Karpas-422 (cell line): Measurements from ENCODE around the gene MEF2A. TPM values are rescaled to one million over a fixed set of nuclear protein-coding genes. Genes with fewer than 3 reads are reported as not detected.
A peak's percentile ranks its signal among the peaks of the same experiment; 100 is the strongest.

Source experiments
- DNase-seq: peaks from one replicate; pipeline ENCODE4 v3.0.0-alpha.2; 2015
- H2AFZ ChIP-seq: fragments of 200-600 bp; sonication (generic); 2 replicates; pipeline ENCODE4 v1.6.1; 2014; ENCODE audit warnings: antibody characterized with exemption, low read length, mixed read lengths
- H3K27ac ChIP-seq: fragments of 200-600 bp; sonication (generic); 2 replicates; pipeline ENCODE4 v1.5.1; 2014; ENCODE audit warnings: mild to moderate bottlenecking, low read length, moderate library complexity
- H3K27me3 ChIP-seq: fragments of 200-600 bp; sonication (generic); 2 replicates; pipeline ENCODE4 v1.6.1; 2014; ENCODE audit warnings: low read length, mixed read lengths
- H3K36me3 ChIP-seq: fragments of 200-600 bp; sonication (generic); 2 replicates; pipeline ENCODE4 v1.6.1; 2014; ENCODE audit warnings: low read length, mixed read lengths; ENCODE audit not compliant: insufficient read depth
- H3K4me1 ChIP-seq: fragments of 200-600 bp; sonication (generic); 2 replicates; pipeline ENCODE4 v1.6.1; 2014; ENCODE audit warnings: mild to moderate bottlenecking, low read length, mixed read lengths
- H3K4me2 ChIP-seq: fragments of 200-600 bp; sonication (generic); 2 replicates; pipeline ENCODE4 v1.6.1; 2014; ENCODE audit warnings: low read length, low read depth, mild to moderate bottlenecking; ENCODE audit not compliant: poor library complexity, severe bottlenecking
- H3K4me3 ChIP-seq: fragments of 200-600 bp; sonication (generic); 2 replicates; pipeline ENCODE4 v1.5.1; 2014; ENCODE audit warnings: mild to moderate bottlenecking, antibody characterized with exemption, low read length, mixed read lengths
- H3K79me2 ChIP-seq: fragments of 200-600 bp; sonication (generic); 2 replicates; pipeline ENCODE4 v1.6.1; 2014; ENCODE audit warnings: mild to moderate bottlenecking, low read length, mixed read lengths
- H3K9ac ChIP-seq: fragments of 200-600 bp; sonication (generic); 2 replicates; pipeline ENCODE4 v1.6.0; 2014; ENCODE audit warnings: low read length
- H3K9me2 ChIP-seq: fragments of 200-600 bp; sonication (generic), shearing (Covaris generic); replicated peaks from 2 replicates; pipeline ENCODE4 v1.6.0; 2014; ENCODE audit warnings: mild to moderate bottlenecking, low read length, moderate library complexity; ENCODE audit not compliant: insufficient read depth
- H3K9me3 ChIP-seq: fragments of 300-700, 200-600 bp; sonication (generic); 2 replicates; pipeline ENCODE4 v1.6.1; 2014; ENCODE audit warnings: low read length, mixed read lengths
- H4K20me1 ChIP-seq: fragments of 200-600 bp; sonication (generic); 2 replicates; pipeline ENCODE4 v1.6.1; 2014; ENCODE audit warnings: mild to moderate bottlenecking, antibody characterized with exemption, low read length, low read depth; ENCODE audit not compliant: insufficient read depth
- small RNA-seq: library from RNA; depleted of rRNA; stranded (forward); fragments of <200 nt; gene quantifications from one replicate; pipeline ENCODE3, GENCODE V24; 2014
- total RNA-seq: library from RNA; depleted of rRNA; stranded (reverse); fragments of >200 nt; shearing (Covaris generic); gene quantifications from 2 replicates; pipeline ENCODE4 v1.2.3, GENCODE V29; 2014; ENCODE audit warnings: low replicate concordance; rRNA removed

Gene MEF2A
- total RNA-seq, 1 experiment from 2014 or later, result 144 TPM

- no peaks in the 10 kb centered on the region for H3K36me3 ChIP-seq
These were observed 198.7 kb downstream of the MEF2A start for GRCh38 chr15:99764522-99764921.

More at GRCh38 chr15:99764522-99764921, 198.7 kb downstream of the MEF2A start:
- Histone ChIP-seq H4K20me1 (no peaks in the 10 kb centered on the region), H3K9me2 (no peaks in the 10 kb centered on the region), H3K27ac (no peak overlapping the region), H3K9ac (no peak overlapping the region), H3K79me2 (no peaks in the 10 kb centered on the region), H3K27me3 (no peaks in the 10 kb centered on the region), H3K4me1 (no peaks in the 10 kb centered on the region), H3K4me2 (no peak overlapping the region), H3K9me3 (no peaks in the 10 kb centered on the region), H2AFZ (no peak overlapping the region), H3K4me3 (no peak overlapping the region)
- peak; percentile 33 for DNase-seq

Small RNA genes lying within 50 kb of the gene (small RNA-seq; reads per million reads assigned to genes)
- gene RF00019, result not detected

Other genes with a start within 250 kb of the MEF2A start
- gene LYSMD4, start 167.5 kb downstream of the MEF2A start, total RNA-seq, result 6.3 and 10.1 TPM in 2 replicates